ENCODE results near the gene SEPTIN8.
"Not testable (repeated sequence)": the region's sequence is repeated elsewhere in the genome, so short reads cannot be mapped to it uniquely, and the experiment has no call there.

Gene SEPTIN8

DNA sequence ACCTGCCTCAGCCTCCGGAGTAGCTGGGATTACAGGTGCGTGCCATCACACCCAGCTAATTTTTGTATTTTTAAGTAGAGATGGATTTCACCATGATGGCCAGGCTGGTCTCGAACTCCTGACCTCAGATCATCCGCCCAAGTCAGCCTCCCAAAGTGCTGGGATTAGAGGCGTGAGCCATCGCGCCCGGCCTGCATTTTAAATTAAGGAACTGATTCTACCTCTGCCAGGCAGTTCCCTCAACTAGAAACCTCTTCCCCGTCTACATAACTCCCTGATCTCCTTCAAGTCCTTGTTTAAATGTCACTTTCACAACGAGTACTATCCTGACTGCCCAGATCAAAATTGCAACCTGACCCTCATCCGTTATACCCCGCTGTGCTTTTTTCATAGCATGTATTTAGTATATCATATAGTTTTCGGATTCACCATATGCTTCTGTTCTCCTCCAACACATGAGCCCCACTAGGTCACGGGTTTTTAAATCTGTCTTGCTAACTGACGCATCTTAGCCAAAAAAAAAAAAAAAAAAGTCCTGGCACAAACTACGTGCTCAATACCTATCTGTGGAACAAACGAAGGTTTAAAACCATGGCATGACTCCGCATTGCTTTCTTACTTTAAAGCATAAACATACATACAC is 35.2 kb upstream of the SEPTIN8 start:
- peak in 1 of 2 experiments; percentile 13 for DNase-seq

DNA sequence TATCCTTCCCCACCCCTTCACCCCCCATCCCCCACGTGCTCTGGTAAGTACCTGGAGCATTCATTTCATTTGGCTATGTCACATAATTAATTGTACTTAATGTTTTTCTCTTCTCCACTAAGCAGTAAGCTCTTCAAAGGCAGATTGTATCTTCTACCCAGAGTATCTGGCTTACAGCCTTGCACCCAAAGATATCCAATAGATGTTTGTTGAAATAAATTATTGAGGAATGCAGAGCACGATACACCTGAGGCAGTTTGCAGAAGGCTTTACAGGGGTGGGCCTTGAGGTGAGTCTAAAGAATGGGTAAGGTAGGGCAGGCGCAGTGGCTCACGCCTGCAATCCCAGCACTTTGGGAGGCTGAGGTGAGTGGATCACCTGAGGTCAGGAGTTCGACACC is 33.6 kb upstream of the SEPTIN8 start:
- no peak for DNase-seq

DNA sequence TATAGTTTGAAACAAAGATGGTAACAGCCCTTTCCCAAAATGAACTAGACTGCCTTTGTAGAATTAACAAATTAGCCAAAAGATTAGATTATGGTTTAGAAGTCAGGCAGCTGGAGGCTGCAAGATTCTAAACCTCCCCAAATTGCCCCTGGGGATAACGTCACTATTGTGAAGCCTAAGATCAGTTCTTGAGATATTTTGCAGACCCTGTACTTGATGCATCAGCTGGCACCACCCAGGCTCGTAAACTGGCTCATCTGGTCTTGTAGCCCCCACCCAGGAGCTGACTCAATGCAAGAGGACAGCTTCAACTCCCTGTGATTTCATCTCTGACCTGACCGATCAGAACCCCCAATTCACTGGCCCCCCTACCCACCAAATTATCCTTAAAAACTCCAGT is 31.8 kb upstream of the SEPTIN8 start:
- no peak for DNase-seq

- DNase-seq, result no peak
Observed at GRCh38 chr5:132808448-132808847, 31.4 kb upstream of the SEPTIN8 start.

DNA sequence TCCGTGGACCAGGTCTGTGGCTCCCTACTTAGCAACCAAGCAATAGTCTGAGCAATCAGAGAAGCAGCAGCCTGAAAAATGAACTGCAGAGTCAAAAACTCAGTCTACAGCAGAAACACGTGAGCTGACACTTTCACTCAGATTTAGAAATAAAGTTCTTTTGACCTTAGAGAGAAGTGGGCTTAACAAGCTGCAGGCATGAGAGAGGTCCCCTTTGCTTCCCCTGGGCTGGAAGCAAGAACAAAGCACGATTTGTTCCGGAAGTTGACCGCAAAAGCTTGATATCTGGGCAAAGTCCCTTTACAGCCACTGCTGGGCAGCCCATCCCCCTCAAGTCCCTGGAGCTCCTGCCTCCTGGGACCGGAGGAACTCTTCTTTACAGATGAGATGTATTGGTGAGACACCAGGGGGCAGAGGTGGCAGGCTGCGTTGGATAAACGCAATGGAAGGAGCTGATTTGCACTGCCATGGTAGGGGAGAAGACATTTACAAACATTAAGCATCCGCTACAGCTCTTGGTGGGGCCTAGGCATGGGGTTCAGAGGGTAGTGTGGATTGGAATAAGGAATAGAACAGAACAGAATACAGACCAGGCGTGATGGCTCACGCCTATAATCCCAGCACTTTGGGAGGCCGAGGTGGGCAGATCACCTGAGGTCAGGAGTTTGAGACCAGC is 30.3 kb upstream of the SEPTIN8 start:
- DNase-seq, result no peak

- not testable (repeated sequence) for DNase-seq
Observed at GRCh38 chr5:132806804-132807162, 29.7 kb upstream of the SEPTIN8 start.

GRCh38 chr5:132805872-132806271 is 28.8 kb upstream of the SEPTIN8 start:
- not testable (repeated sequence) for DNase-seq

DNA sequence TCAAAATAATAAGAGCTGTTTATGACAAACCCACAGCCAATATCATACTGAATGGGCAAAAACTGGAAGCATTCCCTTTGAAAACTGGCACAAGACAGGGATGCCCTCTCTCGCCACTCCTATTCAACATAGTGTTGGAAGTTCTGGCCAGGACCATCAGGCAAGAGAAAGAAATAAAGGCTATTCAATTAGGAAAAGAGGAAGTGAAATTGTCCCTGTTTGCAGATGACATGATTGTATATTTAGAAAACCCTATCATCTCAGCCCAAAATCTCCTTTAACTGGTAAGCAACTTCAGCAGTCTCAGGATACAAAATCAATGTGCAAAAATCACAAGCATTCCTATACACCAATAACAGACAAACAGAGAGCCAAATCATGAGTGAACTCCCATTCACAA is 27.2 kb upstream of the SEPTIN8 start:
- DNase-seq, result not testable (repeated sequence)

- DNase-seq, result not testable (repeated sequence)
Observed at GRCh38 chr5:132802685-132803066, 25.6 kb upstream of the SEPTIN8 start.

- no peak for DNase-seq
Observed at GRCh38 chr5:132802044-132802684, 25.1 kb upstream of the SEPTIN8 start.

DNA sequence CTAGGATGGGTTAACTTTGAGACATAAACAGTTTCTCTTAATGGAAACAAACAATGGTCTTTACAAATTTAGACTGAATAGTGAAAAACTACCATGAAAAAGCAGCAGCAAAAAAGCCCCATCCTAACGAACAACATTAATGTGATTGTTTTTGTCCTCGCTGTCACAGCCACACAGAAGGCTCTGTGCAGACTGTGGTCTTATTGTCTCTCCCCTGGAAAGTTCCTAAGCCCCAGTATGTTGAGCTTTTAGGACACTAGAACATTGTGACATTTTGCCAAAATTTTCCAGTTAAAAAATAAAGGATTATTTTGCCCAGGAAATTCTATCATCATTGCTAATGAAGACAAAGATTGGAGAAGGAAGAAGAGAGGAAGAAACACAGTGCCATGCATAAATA is 23.5 kb upstream of the SEPTIN8 start:
- DNase-seq, result no peak

- no peak for DNase-seq
Observed at GRCh38 chr5:132799392-132799791, 22.4 kb upstream of the SEPTIN8 start.

- no peak for DNase-seq
Observed at GRCh38 chr5:132797651-132798050, 20.6 kb upstream of the SEPTIN8 start.

GRCh38 chr5:132791026-132791425 is 14.0 kb upstream of the SEPTIN8 start:
- DNase-seq, result no peak

GRCh38 chr5:132790201-132790865 is 13.3 kb upstream of the SEPTIN8 start:
- no peak for DNase-seq

DNA sequence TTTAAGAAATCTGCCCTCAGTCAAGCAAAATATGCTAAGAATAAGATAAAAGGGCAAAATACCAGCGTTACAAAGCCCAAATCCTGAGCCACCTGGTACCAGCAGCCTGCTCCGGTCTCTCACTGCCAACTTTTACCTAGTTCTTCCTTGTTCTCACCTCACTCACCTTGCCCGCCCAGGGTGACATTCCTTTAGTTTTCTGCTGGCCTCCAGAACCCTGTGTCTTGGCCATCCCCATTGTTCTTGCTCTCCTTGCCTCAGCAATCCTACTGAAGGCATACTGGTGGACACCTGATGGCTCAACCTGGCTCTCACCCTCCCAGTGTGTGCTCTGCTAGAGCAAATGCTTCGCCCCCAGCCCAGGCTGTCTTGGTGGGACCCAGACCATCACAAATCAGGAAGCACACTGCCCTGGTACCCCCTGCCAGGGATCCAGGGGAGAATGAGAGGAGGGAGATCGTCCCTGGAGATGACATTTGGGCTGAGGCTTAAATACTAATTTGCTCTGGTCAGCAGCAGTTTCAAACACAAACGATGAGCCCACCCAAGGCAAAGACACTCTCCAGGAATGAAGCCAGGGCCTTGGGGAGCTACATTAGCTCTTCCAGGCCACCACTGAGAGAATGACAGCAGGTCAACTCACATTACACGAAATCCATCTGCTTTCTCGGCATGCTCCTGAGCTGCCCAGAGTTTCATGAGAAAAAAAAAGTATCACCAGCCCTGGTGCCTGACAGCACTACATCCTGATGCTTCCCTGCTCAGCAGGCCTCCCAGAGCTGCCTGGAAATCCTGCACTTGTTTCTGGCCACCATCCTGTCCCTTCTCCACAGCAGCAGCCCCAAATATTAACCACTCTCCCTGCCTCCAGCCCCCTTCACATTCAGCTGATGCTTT is 12.2 kb upstream of the SEPTIN8 start:
- DNase-seq, result no peak

DNA sequence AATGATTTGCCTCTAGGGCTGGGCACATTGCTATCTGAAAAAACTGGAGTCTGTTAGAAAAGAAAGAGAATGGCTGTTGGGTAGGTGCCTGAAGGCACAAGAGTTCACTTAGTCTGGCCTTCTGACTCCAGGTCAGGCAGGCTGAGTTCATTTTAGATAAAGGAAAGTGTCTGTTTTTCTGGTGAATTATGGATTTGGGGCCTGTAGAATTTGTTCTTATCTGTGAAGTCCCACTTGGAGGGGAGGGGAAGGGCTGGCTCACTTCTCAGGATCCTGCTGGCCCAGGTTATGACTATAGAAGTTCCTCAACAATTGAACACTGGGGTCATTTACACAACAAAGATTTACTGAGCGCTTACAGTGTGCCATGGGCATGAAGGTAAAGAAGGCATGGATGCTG is 11.5 kb upstream of the SEPTIN8 start:
- DNase-seq, result no peak

DNA sequence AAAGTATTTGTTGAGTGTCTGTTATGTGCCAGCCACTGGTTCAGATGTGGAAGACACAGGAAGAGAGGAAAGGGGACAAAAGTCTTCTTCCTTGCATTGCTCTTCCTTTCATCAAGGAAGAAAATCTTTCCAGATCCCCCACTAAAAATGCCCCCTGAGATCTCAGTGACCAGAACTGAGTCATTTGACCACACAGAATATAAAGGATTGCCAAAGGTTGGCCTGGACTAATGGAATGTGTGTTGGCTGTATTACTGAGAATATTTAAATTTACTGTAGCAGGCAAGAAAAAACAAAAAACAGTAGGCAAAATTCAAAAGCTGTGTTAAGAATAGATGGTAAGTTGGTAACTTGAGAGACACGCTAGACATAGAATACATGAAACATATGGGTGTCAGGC is 10.0 kb upstream of the SEPTIN8 start:
- DNase-seq, result no peak

- DNase-seq, result no peak
Observed at GRCh38 chr5:132785864-132786263, 8.8 kb upstream of the SEPTIN8 start.

DNA sequence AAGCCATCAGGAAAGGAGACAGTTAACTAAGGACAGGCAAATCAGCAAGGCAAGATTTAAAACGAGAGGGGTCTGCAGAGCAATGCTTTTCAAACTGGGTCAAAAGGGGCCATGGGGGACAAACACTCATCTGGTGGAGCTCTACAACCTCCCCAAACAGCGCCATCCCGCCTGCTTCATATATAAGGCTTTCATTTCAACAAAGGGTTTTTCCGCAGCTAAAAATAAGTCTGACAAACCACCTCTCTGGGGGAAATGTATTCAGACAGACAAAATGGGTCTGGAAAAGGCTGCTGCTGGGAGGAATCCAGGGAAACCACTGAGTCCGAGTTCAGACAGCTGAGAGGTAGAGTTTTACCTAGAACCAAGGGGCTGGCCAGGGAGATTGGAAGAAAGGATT is 8.3 kb upstream of the SEPTIN8 start:
- no peak for DNase-seq

DNA sequence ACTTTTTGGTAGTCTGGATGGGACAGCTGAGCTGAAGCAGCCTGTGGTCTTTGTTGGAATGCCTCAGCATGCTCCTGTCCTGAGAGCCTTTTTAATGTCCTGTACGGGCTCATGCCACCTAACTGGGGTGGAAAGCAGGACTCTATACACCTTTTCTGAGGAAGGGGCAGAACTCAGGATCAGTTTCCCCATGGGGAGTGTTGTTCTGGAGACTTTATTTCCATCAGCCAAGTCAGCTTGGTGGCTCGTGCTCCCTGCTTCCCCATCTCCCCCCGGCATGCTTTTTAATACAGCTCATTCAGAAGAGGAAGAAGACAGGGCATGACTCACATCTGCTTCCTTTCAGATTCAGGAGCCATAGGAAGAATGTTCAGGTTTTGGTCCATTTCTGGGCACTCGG is 5.1 kb upstream of the SEPTIN8 start:
- DNase-seq, result no peak

- DNase-seq, result no peak
Observed at GRCh38 chr5:132781029-132781428, 4.0 kb upstream of the SEPTIN8 start.

GRCh38 chr5:132780577-132780976 is 3.5 kb upstream of the SEPTIN8 start:
- no peak for DNase-seq

Measured in NCI-H187 (cell line).